Measurements from ENCODE around the gene ECI2. TPM values are rescaled to one million over a fixed set of nuclear protein-coding genes. Genes with fewer than 3 reads are reported as not detected.

ECI2 gene
- total RNA-seq, 6 donors from 2014 or later, result 20.8 to 51.5 (median 34.1) TPM

DNA sequence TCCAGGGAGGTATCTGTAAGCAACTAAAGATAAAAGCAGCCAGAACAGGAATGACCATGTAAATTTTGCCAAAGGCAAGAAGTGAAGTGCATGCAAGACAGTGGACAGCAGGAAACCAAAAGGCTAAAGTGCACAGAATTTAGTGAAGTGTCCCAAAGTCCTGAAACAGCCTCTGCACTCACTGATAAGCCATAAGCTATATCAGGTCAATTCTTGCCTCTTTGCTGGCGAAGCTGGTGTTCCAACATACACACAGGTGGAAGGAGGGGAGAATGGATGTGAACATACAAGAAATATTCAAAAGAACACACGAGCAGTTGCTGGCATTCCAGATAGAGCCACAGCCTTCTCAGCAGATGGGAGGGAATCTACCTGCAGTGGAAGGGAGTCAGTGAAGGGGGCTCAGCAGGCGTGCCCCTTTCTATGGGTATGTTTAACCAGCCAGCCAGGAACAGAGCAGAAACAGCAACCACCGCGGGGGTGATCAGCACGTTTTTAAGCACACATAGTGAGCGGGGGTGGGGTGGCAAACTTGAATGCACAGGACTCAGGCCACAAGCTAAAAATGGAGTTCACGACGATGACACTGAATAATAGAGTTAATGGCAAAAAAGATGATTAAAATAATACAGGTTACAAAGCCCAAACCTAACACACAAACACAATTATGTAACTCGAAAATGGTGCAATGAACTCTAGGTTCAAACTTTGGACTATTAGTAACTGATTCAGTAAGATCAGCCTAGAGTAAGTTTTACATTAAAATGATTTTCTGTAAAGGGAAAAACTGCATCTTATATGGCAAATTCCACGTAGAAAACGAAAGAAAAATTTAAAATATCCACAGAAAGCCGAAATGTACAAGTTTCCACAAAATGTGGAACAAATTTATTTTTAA, 1.2 kb downstream of the ECI2 start:
- WGBS, 2 donors, result 15 to 23% methylated on average over 13 of the region's 13 CpGs
- DNase-seq, result peak in 1 of 2 donors; percentile 36
- H3K27ac ChIP-seq, result peak overlapping the region; percentile 17 to 93 (median 88)

DNA sequence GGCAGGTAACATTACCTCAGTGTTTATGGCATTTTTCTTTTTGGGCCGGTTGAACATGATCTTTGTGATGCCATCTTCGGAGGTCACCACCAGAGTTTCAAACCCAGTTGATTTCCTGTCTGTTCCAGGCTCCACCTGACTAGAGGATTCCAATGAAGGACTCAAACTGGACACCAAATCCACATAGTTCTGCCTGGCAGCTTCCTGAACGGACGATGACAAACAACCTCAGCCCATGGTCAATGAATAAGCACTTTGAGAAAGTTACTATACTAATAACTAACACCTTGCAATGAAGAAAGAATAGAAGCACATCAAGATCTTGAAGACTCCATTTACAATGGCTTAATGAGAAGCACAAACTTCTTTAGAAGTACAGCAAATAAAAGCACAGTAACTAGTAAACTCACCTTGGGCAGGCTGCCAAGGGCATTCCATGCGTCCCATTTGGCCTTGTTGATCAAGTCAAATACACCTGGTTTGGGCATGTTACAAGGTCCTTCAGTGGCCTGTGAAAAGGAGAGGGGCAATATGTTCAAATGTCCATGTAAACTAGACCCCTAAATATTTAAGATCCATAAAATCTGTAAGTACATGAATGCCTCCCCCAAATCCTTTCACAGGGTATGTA, 4.9 kb downstream of the ECI2 start:
- peak in 1 of 2 donors; percentile 41 for DNase-seq
- ATAC-seq (ENCODE audit: low FRiP score in 2 of 2), result no peak
- Histone ChIP-seq H3K4me3 (no peak overlapping the region), H3K36me3 (peaks cover 0 to 63% (median 28%) of the 10 kb centered on the region in 4 donors), H3K27ac (no peak overlapping the region), H3K27me3 (no peaks in the 10 kb centered on the region), H3K9me3 (no peaks in the 10 kb centered on the region), H3K4me1 (peaks cover 11 to 17% (median 12%) of the 10 kb centered on the region in 4 donors)
- TF ChIP-seq POLR2A (IDR thresholded peaks at IDR 0.05) (no peak), POLR2AphosphoS5 (IDR thresholded peaks at IDR 0.05) (no peak), EP300 (IDR thresholded peaks at IDR 0.05) (no peak)
- TF ChIP-seq, protein P1, sequence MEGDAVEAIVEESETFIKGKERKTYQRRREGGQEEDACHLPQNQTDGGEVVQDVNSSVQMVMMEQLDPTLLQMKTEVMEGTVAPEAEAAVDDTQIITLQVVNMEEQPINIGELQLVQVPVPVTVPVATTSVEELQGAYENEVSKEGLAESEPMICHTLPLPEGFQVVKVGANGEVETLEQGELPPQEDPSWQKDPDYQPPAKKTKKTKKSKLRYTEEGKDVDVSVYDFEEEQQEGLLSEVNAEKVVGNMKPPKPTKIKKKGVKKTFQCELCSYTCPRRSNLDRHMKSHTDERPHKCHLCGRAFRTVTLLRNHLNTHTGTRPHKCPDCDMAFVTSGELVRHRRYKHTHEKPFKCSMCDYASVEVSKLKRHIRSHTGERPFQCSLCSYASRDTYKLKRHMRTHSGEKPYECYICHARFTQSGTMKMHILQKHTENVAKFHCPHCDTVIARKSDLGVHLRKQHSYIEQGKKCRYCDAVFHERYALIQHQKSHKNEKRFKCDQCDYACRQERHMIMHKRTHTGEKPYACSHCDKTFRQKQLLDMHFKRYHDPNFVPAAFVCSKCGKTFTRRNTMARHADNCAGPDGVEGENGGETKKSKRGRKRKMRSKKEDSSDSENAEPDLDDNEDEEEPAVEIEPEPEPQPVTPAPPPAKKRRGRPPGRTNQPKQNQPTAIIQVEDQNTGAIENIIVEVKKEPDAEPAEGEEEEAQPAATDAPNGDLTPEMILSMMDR (IDR thresholded peaks at IDR 0.05), result no peak
- 82 to 85% methylated on average over 5 of the region's 5 CpGs for WGBS, 2 donors

More for the DNA sequence above, 1.2 kb downstream of the ECI2 start:
- Histone ChIP-seq H3K36me3 (peaks cover 0 to 26% (median 11%) of the 10 kb centered on the region in 4 donors), H3K4me3 (peak overlapping the region; percentile 61 to 87 (median 84)), H3K27me3 (no peaks in the 10 kb centered on the region), H3K9me3 (no peaks in the 10 kb centered on the region), H3K4me1 (peaks cover 15 to 25% (median 20%) of the 10 kb centered on the region in 4 donors)
- no peak for ATAC-seq (ENCODE audit: low FRiP score in 2 of 2)
- TF ChIP-seq, protein P1 (IDR thresholded peaks at IDR 0.05), result no peak
- no peak for TF ChIP-seq POLR2AphosphoS5 (IDR thresholded peaks at IDR 0.05)
- no peak for TF ChIP-seq POLR2A (IDR thresholded peaks at IDR 0.05)
- no peak for TF ChIP-seq EP300 (IDR thresholded peaks at IDR 0.05)

DNA sequence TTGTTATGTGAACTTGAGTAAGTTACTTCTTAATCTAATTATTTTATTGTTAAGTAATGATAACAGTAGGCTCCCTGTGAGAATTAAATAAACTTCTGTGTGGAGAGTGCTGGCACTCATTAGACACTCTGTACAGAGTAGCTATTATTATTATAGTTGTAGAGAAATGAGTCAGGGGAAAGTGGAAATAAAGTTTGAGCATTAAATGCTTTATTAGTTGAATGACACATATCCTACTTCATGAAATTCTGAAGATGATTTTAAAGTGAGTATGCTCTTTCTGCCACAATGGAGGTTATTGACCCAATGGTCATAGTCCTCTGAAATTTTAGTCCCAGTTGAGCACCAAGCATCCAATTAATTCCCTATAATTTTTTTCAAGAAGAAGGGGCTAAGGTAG, 5.9 kb downstream of the ECI2 start:
- Histone ChIP-seq H3K36me3 (peaks cover 0 to 74% (median 34%) of the 10 kb centered on the region in 4 donors), H3K9me3 (no peaks in the 10 kb centered on the region), H3K27ac (no peak overlapping the region), H3K27me3 (no peaks in the 10 kb centered on the region), H3K4me1 (peaks cover 9 to 16% (median 12%) of the 10 kb centered on the region in 4 donors), H3K4me3 (no peak overlapping the region)
- no peak for ATAC-seq (ENCODE audit: low FRiP score in 2 of 2)
- TF ChIP-seq, protein P1 (IDR thresholded peaks at IDR 0.05), result no peak
- TF ChIP-seq POLR2AphosphoS5 (IDR thresholded peaks at IDR 0.05) (no peak), POLR2A (IDR thresholded peaks at IDR 0.05) (no peak), EP300 (IDR thresholded peaks at IDR 0.05) (no peak)
- DNase-seq, result no peak

DNA sequence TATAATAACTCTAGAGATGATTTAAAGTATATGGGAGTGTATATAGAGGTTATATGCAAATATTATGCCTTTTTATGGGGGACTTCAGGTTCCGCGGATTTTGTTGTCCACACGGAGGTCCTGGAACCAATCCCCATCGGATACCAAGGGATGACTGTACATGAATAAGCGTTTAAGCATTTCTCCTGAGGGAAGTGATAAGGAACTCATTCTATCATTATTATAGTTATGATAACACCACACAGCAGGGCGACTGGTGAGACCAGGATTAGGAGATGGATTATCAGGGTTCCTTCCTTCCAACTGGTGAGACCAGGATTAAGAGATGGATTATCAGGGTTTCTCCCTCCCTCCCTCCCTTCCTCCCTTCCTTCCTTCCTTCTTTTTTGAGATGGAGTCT, 6.6 kb downstream of the ECI2 start:
- H3K27ac ChIP-seq, result no peak overlapping the region
- H3K4me3 ChIP-seq, result no peak overlapping the region
- peaks cover 2 to 9% (median 5%) of the 10 kb centered on the region in 4 donors for H3K4me1 ChIP-seq
- peaks cover 0 to 79% (median 38%) of the 10 kb centered on the region in 4 donors for H3K36me3 ChIP-seq
- ATAC-seq (ENCODE audit: low FRiP score in 2 of 2) (no peak), DNase-seq (no peak)
- no peak for TF ChIP-seq EP300 (IDR thresholded peaks at IDR 0.05)
- no peak for TF ChIP-seq POLR2A (IDR thresholded peaks at IDR 0.05)
- TF ChIP-seq POLR2AphosphoS5 (IDR thresholded peaks at IDR 0.05), result no peak
- TF ChIP-seq, protein P1 (IDR thresholded peaks at IDR 0.05), result no peak
- no peaks in the 10 kb centered on the region for H3K27me3 ChIP-seq
- H3K9me3 ChIP-seq, result no peaks in the 10 kb centered on the region
- WGBS, 2 donors, result 92 to 97% methylated on average over 6 of the region's 6 CpGs
